SKM-1 (cell line): ENCODE data around the gene MEG3.

Experiments used
- DNase-seq: peaks from one replicate; lab custom pipeline; 2025; ENCODE audit not compliant: unreplicated experiment; lab: John Stamatoyannopoulos, UW

The MEG3 gene

GRCh38 chr14:100828031-100828769 lies 2.3 kb downstream of the MEG3 start:
- DNase-seq = no peak

- no peak for DNase-seq
These were observed 4.8 kb downstream of the MEG3 start for GRCh38 chr14:100830681-100831080.

- DNase-seq = no peak
These were observed 6.5 kb downstream of the MEG3 start for GRCh38 chr14:100832311-100832960.

GRCh38 chr14:100834082-100834793 lies 8.3 kb downstream of the MEG3 start:
- no peak for DNase-seq

- no peak for DNase-seq
These were observed 9.1 kb downstream of the MEG3 start for GRCh38 chr14:100834794-100835547.

- DNase-seq = no peak
These were observed 9.8 kb downstream of the MEG3 start for GRCh38 chr14:100835548-100836310.

- DNase-seq = no peak
These were observed 10.4 kb downstream of the MEG3 start for GRCh38 chr14:100836311-100836805.

GRCh38 chr14:100836941-100837804 lies 11.3 kb downstream of the MEG3 start:
- no peak for DNase-seq

- DNase-seq = no peak
These were observed 12.0 kb downstream of the MEG3 start for GRCh38 chr14:100837805-100838350.

- no peak for DNase-seq
These were observed 12.8 kb downstream of the MEG3 start for GRCh38 chr14:100838493-100839314.

- no peak for DNase-seq
These were observed 13.3 kb downstream of the MEG3 start for GRCh38 chr14:100839315-100839585.

GRCh38 chr14:100839681-100840111 lies 13.8 kb downstream of the MEG3 start:
- DNase-seq = no peak

- DNase-seq = no peak
These were observed 14.6 kb downstream of the MEG3 start for GRCh38 chr14:100840286-100841065.

- no peak for DNase-seq
These were observed 15.3 kb downstream of the MEG3 start for GRCh38 chr14:100841066-100841760.

GRCh38 chr14:100841761-100842403 lies 16.0 kb downstream of the MEG3 start:
- no peak for DNase-seq

GRCh38 chr14:100842799-100843198 lies 16.9 kb downstream of the MEG3 start:
- no peak for DNase-seq

GRCh38 chr14:100844082-100844408 lies 18.1 kb downstream of the MEG3 start:
- DNase-seq = no peak
